CD4-positive, alpha-beta T cell treated with Interleukin-10 for 1 hour (primary cell): ENCODE measurements around the gene CHN2.
"Not testable (repeated sequence)": the region's sequence is repeated elsewhere in the genome, so short reads cannot be mapped to it uniquely, and the experiment has no call there.

Source experiments
- DNase-seq: peaks from one replicate; pipeline ENCODE4 v3.0.0-alpha.2; 2020

CHN2 gene

GRCh38 chr7:29190349-29191045 lies 4.1 kb upstream of the CHN2 start:
- no peak for DNase-seq

- no peak for DNase-seq
Observed at GRCh38 chr7:29192323-29192722, 2.3 kb upstream of the CHN2 start.

- no peak for DNase-seq
Observed at GRCh38 chr7:29192811-29193210, 1.8 kb upstream of the CHN2 start.

- no peak for DNase-seq
Observed at GRCh38 chr7:29193316-29194205, 1.0 kb upstream of the CHN2 start.

- DNase-seq, result peak; percentile 3
Observed at GRCh38 chr7:29194206-29194593, 375 bp upstream of the CHN2 start.

- peak; percentile 56 for DNase-seq
Observed at GRCh38 chr7:29196191-29196590, 1.6 kb downstream of the CHN2 start.

- peak; percentile 44 for DNase-seq
Observed at GRCh38 chr7:29196971-29197595, 2.5 kb downstream of the CHN2 start.

- DNase-seq, result no peak
Observed at GRCh38 chr7:29197916-29198315, 3.3 kb downstream of the CHN2 start.

GRCh38 chr7:29199776-29200175 lies 5.2 kb downstream of the CHN2 start:
- DNase-seq, result no peak

- DNase-seq, result peak; percentile 5
Observed at GRCh38 chr7:29202651-29203069, 8.1 kb downstream of the CHN2 start.

- DNase-seq, result no peak
Observed at GRCh38 chr7:29204491-29205272, 10.1 kb downstream of the CHN2 start.

- DNase-seq, result no peak
Observed at GRCh38 chr7:29207162-29207801, 12.7 kb downstream of the CHN2 start.

- DNase-seq, result peak; percentile 13
Observed at GRCh38 chr7:29208410-29209250, 14.1 kb downstream of the CHN2 start.

- DNase-seq, result no peak
Observed at GRCh38 chr7:29209745-29210144, 15.2 kb downstream of the CHN2 start.

GRCh38 chr7:29212736-29213135 lies 18.2 kb downstream of the CHN2 start:
- DNase-seq, result not testable (repeated sequence)

- DNase-seq, result no peak
Observed at GRCh38 chr7:29214056-29214455, 19.5 kb downstream of the CHN2 start.

GRCh38 chr7:29214816-29215215 lies 20.2 kb downstream of the CHN2 start:
- DNase-seq, result no peak

GRCh38 chr7:29216128-29216527 lies 21.6 kb downstream of the CHN2 start:
- DNase-seq, result no peak

GRCh38 chr7:29217113-29217512 lies 22.5 kb downstream of the CHN2 start:
- DNase-seq, result no peak

- DNase-seq, result no peak
Observed at GRCh38 chr7:29224726-29225125, 30.2 kb downstream of the CHN2 start.

GRCh38 chr7:29228289-29229011 lies 33.9 kb downstream of the CHN2 start:
- no peak for DNase-seq
